ENCODE results near the gene TNC.

The TNC gene

DNA sequence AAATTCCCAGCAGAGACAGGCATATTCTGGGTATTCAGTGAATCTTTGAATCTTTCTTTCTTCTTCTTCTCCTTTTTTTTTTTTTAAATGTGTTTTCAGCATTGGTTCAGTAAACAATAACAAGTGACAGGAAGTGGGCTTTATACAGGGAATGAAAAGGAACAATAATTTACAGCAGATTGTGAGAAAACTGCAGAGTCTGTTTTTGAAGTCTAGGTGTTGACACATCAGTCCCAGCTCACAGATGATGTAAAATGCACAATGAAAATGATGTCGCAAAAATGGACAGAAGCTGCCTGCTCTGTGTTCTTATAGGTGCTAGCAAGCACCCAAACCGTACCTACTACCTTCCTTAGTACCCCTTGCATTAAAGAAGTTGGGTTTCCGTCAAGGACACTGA lies 38.8 kb downstream of the TNC start:
- Histone ChIP-seq H3K36me3 (no peaks in the 10 kb centered on the region), H3K9me3 (no peaks in the 10 kb centered on the region), H3K27me3 (no peaks in the 10 kb centered on the region), H3K4me3 (ENCODE audit: low read depth, low read length) (no peak overlapping the region), H3K4me1 (no peaks in the 10 kb centered on the region)
- DNase-seq, result no peak
- TF ChIP-seq, protein P1, sequence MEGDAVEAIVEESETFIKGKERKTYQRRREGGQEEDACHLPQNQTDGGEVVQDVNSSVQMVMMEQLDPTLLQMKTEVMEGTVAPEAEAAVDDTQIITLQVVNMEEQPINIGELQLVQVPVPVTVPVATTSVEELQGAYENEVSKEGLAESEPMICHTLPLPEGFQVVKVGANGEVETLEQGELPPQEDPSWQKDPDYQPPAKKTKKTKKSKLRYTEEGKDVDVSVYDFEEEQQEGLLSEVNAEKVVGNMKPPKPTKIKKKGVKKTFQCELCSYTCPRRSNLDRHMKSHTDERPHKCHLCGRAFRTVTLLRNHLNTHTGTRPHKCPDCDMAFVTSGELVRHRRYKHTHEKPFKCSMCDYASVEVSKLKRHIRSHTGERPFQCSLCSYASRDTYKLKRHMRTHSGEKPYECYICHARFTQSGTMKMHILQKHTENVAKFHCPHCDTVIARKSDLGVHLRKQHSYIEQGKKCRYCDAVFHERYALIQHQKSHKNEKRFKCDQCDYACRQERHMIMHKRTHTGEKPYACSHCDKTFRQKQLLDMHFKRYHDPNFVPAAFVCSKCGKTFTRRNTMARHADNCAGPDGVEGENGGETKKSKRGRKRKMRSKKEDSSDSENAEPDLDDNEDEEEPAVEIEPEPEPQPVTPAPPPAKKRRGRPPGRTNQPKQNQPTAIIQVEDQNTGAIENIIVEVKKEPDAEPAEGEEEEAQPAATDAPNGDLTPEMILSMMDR (IDR thresholded peaks at IDR 0.05; ENCODE audit: low read depth, low read length), result no peak

DNA sequence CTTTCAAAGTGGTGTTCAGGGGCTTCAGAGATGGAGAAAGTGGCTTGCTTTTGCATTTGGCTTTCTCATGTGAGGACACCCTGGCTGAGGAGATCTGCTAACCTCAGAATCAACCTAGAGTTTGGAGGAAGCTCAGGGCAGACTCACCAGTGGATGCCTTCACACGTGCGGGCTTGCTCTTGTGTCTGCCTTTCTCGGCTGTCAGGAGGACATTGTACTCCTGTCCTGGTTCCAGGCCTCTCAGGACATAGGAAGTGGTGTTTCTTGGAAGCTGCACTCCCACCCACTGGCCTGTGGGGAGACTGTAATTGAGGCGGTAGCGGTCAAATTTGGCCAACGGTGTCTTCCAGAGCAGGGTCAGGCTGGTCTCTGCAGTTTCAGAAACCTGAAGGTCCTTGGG lies 44.5 kb downstream of the TNC start:
- DNase-seq, result no peak
- H3K9me3 ChIP-seq, result no peaks in the 10 kb centered on the region
- no peaks in the 10 kb centered on the region for H3K36me3 ChIP-seq
- TF ChIP-seq, protein P1 (IDR thresholded peaks at IDR 0.05; ENCODE audit: low read depth, low read length), result no peak
- no peaks in the 10 kb centered on the region for H3K27me3 ChIP-seq
- no peaks in the 10 kb centered on the region for H3K4me1 ChIP-seq
- H3K4me3 ChIP-seq (ENCODE audit: low read depth, low read length), result no peak overlapping the region

DNA sequence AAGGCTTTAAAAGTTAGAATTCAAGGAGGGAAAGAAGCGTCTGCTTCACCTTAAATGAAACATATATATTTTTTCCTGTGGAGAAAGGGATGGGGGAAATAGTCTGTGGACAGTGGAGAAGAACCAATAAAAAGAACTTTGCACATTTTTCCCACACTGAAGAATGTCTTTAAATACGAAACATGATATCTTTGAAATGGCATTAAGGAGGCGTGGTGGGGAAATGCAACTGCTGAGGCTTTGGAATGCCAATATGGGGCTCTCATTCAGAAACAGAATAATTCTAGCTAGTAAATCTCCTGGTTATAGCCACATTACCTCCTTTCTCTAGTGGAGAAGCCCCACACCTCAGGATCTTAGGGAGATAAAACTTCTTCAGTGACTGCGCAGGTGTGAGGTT lies 46.8 kb downstream of the TNC start:
- Histone ChIP-seq H3K4me1 (no peaks in the 10 kb centered on the region), H3K4me3 (ENCODE audit: low read depth, low read length) (no peak overlapping the region), H3K9me3 (no peaks in the 10 kb centered on the region), H3K27me3 (no peaks in the 10 kb centered on the region), H3K36me3 (no peaks in the 10 kb centered on the region)
- TF ChIP-seq, protein P1 (IDR thresholded peaks at IDR 0.05; ENCODE audit: low read depth, low read length), result no peak
- DNase-seq, result no peak

DNA sequence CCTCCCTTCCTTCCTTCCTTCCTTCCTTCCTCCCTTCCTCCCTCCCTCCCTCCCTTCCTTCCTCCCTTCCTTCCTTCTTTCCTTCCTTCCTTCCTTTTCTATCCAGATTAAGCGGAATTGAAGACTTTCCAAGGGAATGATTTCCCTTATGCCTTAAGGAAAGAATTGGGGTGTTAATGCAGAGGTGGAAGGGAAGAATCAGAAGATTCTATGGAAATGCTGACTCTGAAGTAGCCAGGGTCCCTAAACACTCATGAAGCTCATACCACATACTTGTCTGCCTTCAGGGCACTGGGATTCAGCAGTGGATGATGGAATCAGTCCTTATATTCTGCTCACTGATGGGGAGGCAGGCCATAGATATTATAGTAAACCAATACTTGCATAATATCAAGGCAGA lies 48.2 kb downstream of the TNC start:
- no peak overlapping the region for H3K4me3 ChIP-seq (ENCODE audit: low read depth, low read length)
- H3K9me3 ChIP-seq, result no peaks in the 10 kb centered on the region
- TF ChIP-seq, protein P1 (IDR thresholded peaks at IDR 0.05; ENCODE audit: low read depth, low read length), result no peak
- no peaks in the 10 kb centered on the region for H3K27me3 ChIP-seq
- H3K36me3 ChIP-seq, result no peaks in the 10 kb centered on the region
- DNase-seq, result no peak
- H3K4me1 ChIP-seq, result no peaks in the 10 kb centered on the region

DNA sequence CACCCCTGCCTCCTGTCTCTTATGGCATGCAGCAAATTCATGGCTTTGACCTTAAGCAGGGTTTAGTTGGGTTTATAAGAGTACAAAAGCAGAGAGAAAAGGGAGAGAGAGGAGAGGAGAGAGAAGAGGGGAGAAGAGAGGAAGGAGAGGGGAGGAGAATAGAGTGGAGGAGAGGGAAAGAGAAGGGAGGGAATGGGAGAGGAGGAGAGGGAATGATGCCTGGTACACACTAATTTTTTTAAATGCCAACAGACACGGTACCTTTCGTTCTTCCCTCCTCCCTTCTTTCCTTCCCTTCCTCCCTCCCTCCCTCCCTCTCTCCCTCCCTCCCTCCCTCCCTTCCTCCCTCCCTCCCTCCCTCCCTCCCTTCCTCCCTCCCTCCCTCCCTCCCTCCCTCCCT lies 48.7 kb downstream of the TNC start:
- Histone ChIP-seq H3K9me3 (no peaks in the 10 kb centered on the region), H3K36me3 (no peaks in the 10 kb centered on the region), H3K4me3 (ENCODE audit: low read depth, low read length) (no peak overlapping the region), H3K4me1 (no peaks in the 10 kb centered on the region), H3K27me3 (no peaks in the 10 kb centered on the region)
- TF ChIP-seq, protein P1 (IDR thresholded peaks at IDR 0.05; ENCODE audit: low read depth, low read length), result no peak
- DNase-seq, result no peak

DNA sequence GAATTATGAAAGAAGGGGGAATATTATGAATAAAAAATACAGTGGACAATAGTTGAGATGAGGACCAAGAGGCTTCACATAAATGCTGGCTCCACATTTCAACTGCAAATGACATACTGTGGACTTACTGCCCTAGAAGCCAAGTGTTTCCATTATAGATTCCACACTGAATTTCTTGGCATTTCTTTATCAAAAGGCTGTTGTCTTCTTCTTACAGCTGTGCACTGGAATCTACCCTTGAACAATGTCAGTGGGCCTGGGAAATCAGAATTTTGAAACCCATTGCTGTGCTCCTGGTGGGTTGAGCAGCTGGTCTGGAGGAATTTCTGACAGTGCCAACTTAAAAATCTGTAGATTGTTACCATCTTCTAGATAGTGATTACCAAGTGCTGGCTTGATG lies 49.9 kb downstream of the TNC start:
- TF ChIP-seq, protein P1 (IDR thresholded peaks at IDR 0.05; ENCODE audit: low read depth, low read length), result no peak
- no peaks in the 10 kb centered on the region for H3K9me3 ChIP-seq
- no peaks in the 10 kb centered on the region for H3K4me1 ChIP-seq
- no peak for DNase-seq
- H3K4me3 ChIP-seq (ENCODE audit: low read depth, low read length), result no peak overlapping the region
- H3K36me3 ChIP-seq, result no peaks in the 10 kb centered on the region
- no peaks in the 10 kb centered on the region for H3K27me3 ChIP-seq

Measured in BE2C (cell line).